OCI-M1 (cell line): Measurements from ENCODE around the gene PRC1.
A peak's percentile ranks its signal among the peaks of the same experiment; 100 is the strongest.
"Not testable (repeated sequence)": the region's sequence is repeated elsewhere in the genome, so short reads cannot be mapped to it uniquely, and the experiment has no call there.

Source experiments
- DNase-seq: peaks from one replicate; lab custom pipeline; 2025; lab: John Stamatoyannopoulos, UW

Gene PRC1

GRCh38 chr15:90934256-90934948, 59.9 kb downstream of the PRC1 start:
- peak; percentile 89 for DNase-seq

- peak; percentile 25 for DNase-seq
Observed at GRCh38 chr15:90933301-90933700, 61.0 kb downstream of the PRC1 start.

GRCh38 chr15:90932660-90932991, 61.7 kb downstream of the PRC1 start:
- DNase-seq, result no peak

GRCh38 chr15:90931828-90932659, 62.3 kb downstream of the PRC1 start, which contains the start of gene HDDC3:
TSS of gene HDDC3 (minus strand) at chr15:90932549. CDS start at chr15:90932540, 9 bp downstream.
- peak; percentile 94 for DNase-seq

DNA sequence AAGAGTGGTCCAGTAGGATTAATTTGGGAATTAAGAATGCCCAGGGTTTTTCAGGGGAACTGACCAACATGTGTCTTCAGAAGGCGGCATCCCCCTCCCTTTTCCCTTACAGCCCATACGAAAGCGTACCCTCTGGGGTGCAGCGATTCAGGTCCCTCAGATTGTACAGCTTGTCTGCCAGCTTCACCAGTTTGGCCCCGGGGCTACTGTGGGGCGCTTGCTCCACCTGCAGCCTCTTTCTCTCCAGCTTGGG, 62.8 kb downstream of the PRC1 start:
- DNase-seq, result no peak

GRCh38 chr15:90930861-90931574, 63.3 kb downstream of the PRC1 start:
- DNase-seq, result peak; percentile 63

GRCh38 chr15:90929246-90930019, 64.9 kb downstream of the PRC1 start:
- peak; percentile 60 for DNase-seq

DNA sequence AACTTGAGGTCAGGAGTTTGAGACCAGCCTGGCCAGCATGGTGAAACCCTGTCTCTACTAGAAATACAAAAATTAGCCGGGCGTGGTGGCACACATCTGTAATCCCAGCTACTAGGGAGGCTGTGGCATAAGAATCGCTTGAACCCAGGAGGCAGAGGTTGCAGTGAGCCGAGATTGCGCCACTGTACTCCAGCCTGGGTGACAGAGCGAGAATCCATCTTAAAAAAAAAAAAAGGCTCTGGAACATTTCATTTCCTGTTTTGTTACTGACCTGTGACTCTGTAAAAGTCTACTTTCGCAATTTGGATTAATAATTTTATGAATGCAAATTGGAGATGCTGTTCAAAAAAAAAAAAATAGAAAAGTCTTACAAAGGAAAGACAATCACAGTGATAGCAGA, 66.2 kb downstream of the PRC1 start:
- not testable (repeated sequence) for DNase-seq

DNA sequence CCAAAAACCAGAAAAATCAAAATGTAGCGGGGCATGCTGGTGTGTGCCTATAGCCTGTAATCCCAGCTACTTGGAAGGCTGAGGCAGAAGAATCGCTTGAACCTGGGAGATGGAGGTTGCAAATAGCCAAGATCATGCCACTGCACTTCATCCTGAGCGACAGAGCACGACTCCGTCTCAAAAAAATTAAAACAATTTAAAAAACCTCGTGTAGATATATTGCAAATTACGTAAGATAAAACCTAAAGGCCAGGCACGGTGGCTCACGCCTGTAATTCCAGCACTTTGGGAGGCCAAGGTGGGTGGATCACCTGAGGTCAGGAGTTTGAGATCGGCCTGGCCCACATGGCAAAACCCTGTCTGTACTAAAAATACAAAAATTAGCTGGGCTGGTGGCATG, 67.6 kb downstream of the PRC1 start:
- DNase-seq, result not testable (repeated sequence)

DNA sequence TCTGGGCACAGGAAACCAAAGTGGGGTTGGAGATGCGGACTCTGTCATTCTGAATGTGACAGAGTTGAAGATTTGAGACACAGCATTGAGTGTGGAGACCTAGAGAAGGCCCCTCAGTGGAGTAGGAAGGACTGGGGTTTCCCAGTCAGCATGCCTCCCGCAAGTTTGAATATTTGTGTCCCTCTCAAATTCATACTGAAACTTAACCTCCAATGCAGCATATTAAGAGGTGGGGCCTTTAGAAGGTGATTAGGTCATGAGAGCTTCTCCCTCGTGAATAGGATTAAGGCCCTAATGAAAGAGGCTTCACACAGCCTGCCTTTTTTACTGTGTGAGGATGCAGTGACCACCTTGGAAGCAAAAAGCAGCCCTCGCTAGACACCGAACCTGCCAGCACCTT, 70.0 kb downstream of the PRC1 start:
- no peak for DNase-seq

GRCh38 chr15:90922712-90923322, 71.5 kb downstream of the PRC1 start:
- peak; percentile 14 for DNase-seq

- no peak for DNase-seq
Observed at GRCh38 chr15:90921887-90922286, 72.4 kb downstream of the PRC1 start.

- DNase-seq, result no peak
Observed at GRCh38 chr15:90918835-90919234, 75.5 kb downstream of the PRC1 start.

DNA sequence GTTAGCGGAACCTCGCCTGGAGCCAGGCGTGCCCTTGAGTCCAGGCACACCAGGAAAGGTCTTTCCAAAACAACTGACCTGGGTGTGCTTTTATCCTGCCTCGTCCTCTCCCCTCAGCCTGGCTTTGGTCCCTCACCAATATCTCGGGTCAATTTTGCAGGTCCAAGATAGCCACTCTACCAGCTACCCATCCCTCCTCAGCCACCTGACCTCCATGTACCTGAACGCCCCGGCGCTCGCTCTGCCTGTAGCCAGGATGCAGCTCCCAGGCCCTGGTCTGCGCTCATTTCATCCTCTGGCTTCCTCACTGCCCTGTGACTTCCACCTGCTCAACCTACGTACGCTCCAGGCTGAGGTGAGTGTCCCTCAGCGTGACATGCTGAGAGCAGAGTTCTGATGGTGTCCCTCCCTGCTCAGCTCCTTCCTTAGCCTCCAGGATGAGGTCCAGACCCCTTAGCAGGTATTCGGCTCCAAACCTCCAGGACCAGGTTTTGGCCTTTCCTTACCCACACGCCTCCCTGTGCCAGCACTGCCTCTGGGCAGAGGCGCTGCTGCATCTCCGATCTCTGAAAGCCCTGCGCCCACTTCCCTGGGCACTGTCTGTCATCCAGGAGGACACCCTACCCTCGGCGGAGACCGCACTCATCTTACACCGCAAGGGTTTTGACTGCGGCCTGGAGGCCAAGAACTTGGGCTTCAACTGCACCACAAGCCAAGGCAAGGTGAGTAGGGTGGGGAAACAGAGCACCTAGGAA, 76.1 kb downstream of the PRC1 start:
- no peak for DNase-seq

- no peak for DNase-seq
Observed at GRCh38 chr15:90917569-90917968, 76.8 kb downstream of the PRC1 start.

- no peak for DNase-seq
Observed at GRCh38 chr15:90916461-90916860, 77.9 kb downstream of the PRC1 start.
